HepG2 (cell line): ENCODE results near the gene H6PD. TPM values are rescaled to one million over a fixed set of nuclear protein-coding genes. Genes with fewer than 3 reads are reported as not detected.

Source experiments
- ATAC-seq: fragments of 200-7000 bp; cut with Tn5 transposase; 3 replicates; pipeline ENCODE4 v1.9.1; 2020; ENCODE audit warnings: mild to moderate bottlenecking, moderate library complexity
- BruUV-seq: library from RNA; stranded (reverse); fragments of 400-500 nt; replicated peaks from 2 replicates; lab custom pipeline; 2021; lab: Mats Ljungman, UMichigan
- CTCF ChIA-PET: fragments of 300-600 bp; formaldehyde crosslinking; extraction: SDS; loops from one replicate; lab custom pipeline; 2021; ENCODE audit warnings: low total read pairs, inconsistent platforms, low intra/inter-chr PET ratio; lab: Yijun Ruan, JAX
- POLR2A ChIA-PET: fragments of 350-600 bp; sonication (Branson Sonifier 250); formaldehyde crosslinking; loops from one replicate; lab custom pipeline; 2020; ENCODE audit warnings: antibody characterized with exemption, inconsistent platforms; lab: Yijun Ruan, JAX
- DNase-seq: peaks from one replicate; pipeline ENCODE4 v3.0.0-alpha.2; 2015; ENCODE audit warnings: low spot score
- FAIRE-seq: peaks from 3 replicates; lab custom pipeline; 2011; peaks lifted over from hg19 to GRCh38; lab: Jason Lieb, UNC
- H2AFZ ChIP-seq: one replicate; pipeline ENCODE4 v1.6.1; 2011; ENCODE audit warnings: low read length, inconsistent platforms
- H3K27ac ChIP-seq: fragments of 300-600 bp; 3 replicates; pipeline ENCODE4 v1.8.0; 2011; ENCODE audit warnings: mixed run types, mild to moderate bottlenecking, mixed read lengths, low read length, inconsistent platforms; ENCODE audit not compliant: insufficient read depth; ENCODE audit errors: extremely low read length
- H3K27me3 ChIP-seq, 2 experiments: fragments of 200-600 bp in 1 of 2; 2 replicates in 1 of 2; 3 replicates in 1 of 2; pipeline versions ENCODE4 v1.6.0 to v1.8.0; 2011; ENCODE audit warnings: low read length in 2 of 2, mild to moderate bottlenecking in 2 of 2, moderate library complexity in 2 of 2, inconsistent platforms in 1 of 2; ENCODE audit not compliant: insufficient read depth in 2 of 2, control insufficient read depth in 1 of 2
- H3K36me3 ChIP-seq, 2 experiments: fragments of 200-600 bp in 1 of 2; replicated peaks in 1 of 2; 2 replicates in 1 of 2; 3 replicates in 1 of 2; pipeline versions ENCODE4 v1.5.1 to v1.8.0; 2011; ENCODE audit warnings: low read length in 2 of 2, inconsistent platforms in 1 of 2; ENCODE audit not compliant: insufficient read depth in 2 of 2, control insufficient read depth in 1 of 2
- H3K4me1 ChIP-seq: 2 replicates; pipeline ENCODE4 v1.5.1; 2012; ENCODE audit warnings: low read length, inconsistent platforms; ENCODE audit not compliant: insufficient read depth
- H3K4me2 ChIP-seq: 2 replicates; pipeline ENCODE4 v1.6.0; 2011; ENCODE audit warnings: low read depth, low read length, inconsistent platforms
- H3K4me3 ChIP-seq, 3 experiments: fragments of 200-600 bp in 1 of 3; sonication (generic), shearing (Covaris generic) in 1 of 3; replicated peaks in 1 of 3; 2 replicates each; pipeline ENCODE4 v1.5.1; 2011 to 2016; ENCODE audit warnings: low read length in 3 of 3, inconsistent platforms in 2 of 3, low read depth in 2 of 3, mild to moderate bottlenecking in 2 of 3, control low read depth in 1 of 3, mixed read lengths in 1 of 3; ENCODE audit not compliant: insufficient read depth in 1 of 3
- H3K79me2 ChIP-seq: one replicate; pipeline ENCODE4 v1.6.1; 2011; ENCODE audit warnings: low read length, inconsistent platforms; ENCODE audit not compliant: insufficient read depth
- H3K9ac ChIP-seq: 2 replicates; pipeline ENCODE4 v1.6.0; 2011; ENCODE audit warnings: mild to moderate bottlenecking, low read depth, low read length, inconsistent platforms; ENCODE audit not compliant: insufficient read depth
- H3K9me3 ChIP-seq: 2 replicates; pipeline ENCODE4 v1.5.1; 2012; ENCODE audit warnings: mild to moderate bottlenecking, low read length
- H4K20me1 ChIP-seq: 2 replicates; pipeline ENCODE4 v1.6.0; 2011; ENCODE audit warnings: inconsistent platforms, mild to moderate bottlenecking, low read length, moderate library complexity; ENCODE audit not compliant: insufficient read depth
- ASH2L ChIP-seq: fragments of 300-600, 200-600 bp; sonication (generic); IDR thresholded peaks from 2 replicates; pipeline ENCODE4 v1.7.0; 2017; ENCODE audit warnings: low read depth, mild to moderate bottlenecking, moderate library complexity, mixed read lengths, low read length; ENCODE audit not compliant: insufficient read length
- CHCHD3 ChIP-seq: sonication (generic); formaldehyde crosslinking; IDR thresholded peaks from 2 replicates; pipeline ENCODE4 v1.8.0; 2022; ENCODE audit warnings: mild to moderate bottlenecking, missing genetic modification reagents, moderate library complexity
- GTF3A ChIP-seq: sonication (generic); formaldehyde crosslinking; conservative IDR thresholded peaks from 2 replicates; pipeline ENCODE4 v1.4.0; 2020; ENCODE audit warnings: mild to moderate bottlenecking, missing genetic modification reagents
- LCORL ChIP-seq, 2 experiments: fragments of 450-650 bp in 1 of 2; sonication (generic) in 1 of 2; formaldehyde crosslinking in 1 of 2; IDR thresholded peaks; 2 replicates each; pipeline versions ENCODE4 v1.5.0 to v1.6.1; 2017 to 2020; ENCODE audit warnings: antibody characterized with exemption in 1 of 2, missing genetic modification reagents in 1 of 2
- MEIS1 ChIP-seq: sonication (generic); formaldehyde crosslinking; IDR thresholded peaks from 2 replicates; pipeline ENCODE4 v1.9.0; 2021; ENCODE audit warnings: mild to moderate bottlenecking, missing genetic modification reagents, moderate library complexity, borderline replicate concordance
- NR3C1 ChIP-seq: sonication (generic); formaldehyde crosslinking; IDR thresholded peaks from 2 replicates; pipeline ENCODE4 v1.4.0; 2020; ENCODE audit warnings: missing genetic modification reagents
- REXO4 ChIP-seq: sonication (generic); formaldehyde crosslinking; IDR thresholded peaks from 2 replicates; pipeline ENCODE4 v1.8.0; 2022; ENCODE audit warnings: missing genetic modification reagents, mild to moderate bottlenecking, borderline replicate concordance
- SMAD1 ChIP-seq: sonication (generic); formaldehyde crosslinking; IDR thresholded peaks from 2 replicates; pipeline ENCODE4 v1.4.0; 2020; ENCODE audit warnings: missing genetic modification reagents, low read depth, mild to moderate bottlenecking, borderline replicate concordance
- SPEN ChIP-seq: sonication (generic); formaldehyde crosslinking; IDR thresholded peaks from 2 replicates; pipeline ENCODE4 v1.5.1; 2020; ENCODE audit warnings: low read depth, mild to moderate bottlenecking, missing genetic modification reagents
- TRIM24 ChIP-seq: sonication (generic); formaldehyde crosslinking; IDR thresholded peaks from 2 replicates; pipeline ENCODE4 v1.8.0; 2022; ENCODE audit warnings: mild to moderate bottlenecking, missing genetic modification reagents
- ZNF30 ChIP-seq: sonication (generic); formaldehyde crosslinking; IDR thresholded peaks from 2 replicates; pipeline ENCODE4 v1.5.0; 2020; ENCODE audit warnings: mild to moderate bottlenecking, missing genetic modification reagents
- ZNF563 ChIP-seq: sonication (generic); formaldehyde crosslinking; IDR thresholded peaks from 2 replicates; pipeline ENCODE4 v1.8.0; 2022; ENCODE audit warnings: mild to moderate bottlenecking, moderate library complexity, missing genetic modification reagents
- ZNF670 ChIP-seq: sonication (generic); formaldehyde crosslinking; IDR thresholded peaks from 2 replicates; pipeline ENCODE4 v1.8.0; 2022; ENCODE audit warnings: mild to moderate bottlenecking, missing genetic modification reagents, borderline replicate concordance
- WGBS: methylation state at CpG from one replicate; pipeline ENCODE4 v1.1.6; 2017; ENCODE audit warnings: low lambda C conversion rate; 5-methylcytosine and 5-hydroxymethylcytosine counted together
- in situ Hi-C: cut with HindIII; loops from 2 replicates; pipeline ENCODE4 v1.10.0; 2017; ENCODE audit warnings: low pct_unique_long_range_greater_than_20kb; ENCODE audit not compliant: extremely low pct_ligation_motif_present
- intact Hi-C: fragments of 100-400 bp; cut with micrococcal nuclease; formaldehyde crosslinking; loops from one replicate; pipeline ENCODE4 v1.10.0; 2022; ENCODE audit not compliant: unreplicated experiment
- polyA plus RNA-seq, 8 experiments: library from polyadenylated mRNA; depleted of rRNA in 3 of 8; stranded (reverse) in 7 of 8; unstranded in 1 of 8; fragments of >200 nt; fragmentation: Illumina TruSeq in 4 of 8; extraction: Trizol in 4 of 8; gene quantifications; 2 replicates each; pipeline versions ENCODE4 v1.2.1 to v1.2.3, GENCODE V29; 2011 to 2016; ENCODE audit warnings: low read depth in 4 of 8, missing spikeins in 1 of 8, mixed read lengths in 1 of 8; ENCODE audit not compliant: insufficient read depth in 1 of 8
- total RNA-seq, 5 experiments: library from RNA; depleted of rRNA; stranded (reverse); fragments of >200 nt; fragmentation: Illumina TruSeq; extraction: Trizol; gene quantifications; 2 replicates each; pipeline ENCODE4 v1.2.3, GENCODE V29; 2016; ENCODE audit warnings: low read depth in 1 of 5
- TF ChIP-seq, protein P1 (sequence below): sonication (generic); formaldehyde crosslinking; IDR thresholded peaks from 2 replicates; pipeline ENCODE4 v1.4.0; 2020; ENCODE audit warnings: mild to moderate bottlenecking, missing genetic modification reagents, borderline replicate concordance
- TF ChIP-seq, protein P2 (sequence below): sonication (generic); formaldehyde crosslinking; IDR thresholded peaks from 2 replicates; pipeline ENCODE4 v1.5.0; 2020; ENCODE audit warnings: missing genetic modification reagents

H6PD gene
- total and polyA plus RNA-seq, 2 of the 13 experiments (the other 11 are each of a cell fraction or from before 2014, with no cell fraction given) = 9.3 to 14.1 TPM

DNA sequence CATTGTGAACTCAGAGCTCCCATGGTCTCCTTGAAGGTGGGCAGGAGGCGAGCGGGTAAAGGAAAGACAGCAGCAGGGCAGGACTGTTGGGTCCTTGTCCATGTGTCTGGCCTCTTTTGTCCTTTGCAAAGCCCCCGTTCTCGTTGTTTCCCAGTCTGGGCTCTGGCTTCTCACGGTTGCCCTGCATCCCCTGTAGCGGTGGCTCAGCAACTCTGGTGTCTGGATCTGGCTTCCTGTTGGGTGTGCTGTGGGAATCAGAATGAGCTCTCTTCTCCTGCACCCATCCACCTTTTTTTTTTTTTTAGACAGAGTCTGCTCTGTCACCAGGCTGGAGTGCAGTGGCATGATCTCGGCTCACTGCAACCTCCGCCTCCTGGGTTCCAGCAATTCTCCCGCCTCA is 11.1 kb downstream of the H6PD start:
- no TSS peak for BruUV-seq
- no peak for DNase-seq
- POLR2A ChIA-PET = interaction anchor here (3.1 kb wide), 1 partner anchor 11 kb away, joined by 37 read pairs; the partner anchor contains the start of gene H6PD
- Histone ChIP-seq H3K27ac (no peak overlapping the region), H3K36me3 (no peaks in the 10 kb centered on the region), H3K79me2 (no peaks in the 10 kb centered on the region), H3K4me1 (peaks cover 68% of the 10 kb centered on the region), H3K4me3 (no peak overlapping the region), H4K20me1 (no peaks in the 10 kb centered on the region), H2AFZ (no peak overlapping the region), H3K9ac (no peak overlapping the region), H3K9me3 (no peaks in the 10 kb centered on the region), H3K27me3 (no peaks in the 10 kb centered on the region), H3K4me2 (no peak overlapping the region)
- in situ Hi-C loops (loop anchor here (5.0 kb wide), 1 partner anchor 133 kb away; no protein-coding TSS in a partner anchor), intact Hi-C loops (no loop called here)
- FAIRE-seq = no peak
- 100% methylated on average over 9 of the region's 9 CpGs for WGBS
- CTCF ChIA-PET = no interaction called here
- TF ChIP-seq, protein P1, sequence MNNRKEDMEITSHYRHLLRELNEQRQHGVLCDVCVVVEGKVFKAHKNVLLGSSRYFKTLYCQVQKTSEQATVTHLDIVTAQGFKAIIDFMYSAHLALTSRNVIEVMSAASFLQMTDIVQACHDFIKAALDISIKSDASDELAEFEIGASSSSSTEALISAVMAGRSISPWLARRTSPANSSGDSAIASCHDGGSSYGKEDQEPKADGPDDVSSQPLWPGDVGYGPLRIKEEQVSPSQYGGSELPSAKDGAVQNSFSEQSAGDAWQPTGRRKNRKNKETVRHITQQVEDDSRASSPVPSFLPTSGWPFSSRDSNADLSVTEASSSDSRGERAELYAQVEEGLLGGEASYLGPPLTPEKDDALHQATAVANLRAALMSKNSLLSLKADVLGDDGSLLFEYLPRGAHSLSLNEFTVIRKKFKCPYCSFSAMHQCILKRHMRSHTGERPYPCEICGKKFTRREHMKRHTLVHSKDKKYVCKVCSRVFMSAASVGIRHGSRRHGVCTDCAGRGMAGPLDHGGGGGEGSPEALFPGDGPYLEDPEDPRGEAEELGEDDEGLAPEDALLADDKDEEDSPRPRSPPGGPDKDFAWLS (CRISPR knock-in tag) = no peak
- no peak for TF ChIP-seq ZNF563
- no peak for TF ChIP-seq NR3C1
- TF ChIP-seq CHCHD3 (CRISPR knock-in tag) = no peak
- no peak for TF ChIP-seq SMAD1 (CRISPR knock-in tag)
- TF ChIP-seq, protein P2, sequence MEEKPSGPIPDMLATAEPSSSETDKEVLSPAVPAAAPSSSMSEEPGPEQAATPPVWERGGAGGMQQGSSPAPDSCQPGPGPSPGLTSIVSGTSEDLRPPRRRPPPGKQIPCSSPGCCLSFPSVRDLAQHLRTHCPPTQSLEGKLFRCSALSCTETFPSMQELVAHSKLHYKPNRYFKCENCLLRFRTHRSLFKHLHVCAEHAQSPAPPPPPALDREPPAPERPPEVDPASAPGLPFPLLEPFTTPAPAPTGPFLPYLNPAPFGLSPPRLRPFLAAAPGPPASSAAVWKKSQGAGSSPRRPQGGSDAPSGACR (CRISPR knock-in tag) = no peak
- no peak for TF ChIP-seq ZNF670 (CRISPR knock-in tag)
- no peak for TF ChIP-seq LCORL (IDR thresholded peaks at IDR 0.05)
- TF ChIP-seq LCORL (CRISPR knock-in tag; IDR thresholded peaks at IDR 0.05) = no peak
- TF ChIP-seq ZNF30 (CRISPR knock-in tag) = no peak
- TF ChIP-seq ASH2L = no peak
- no peak for TF ChIP-seq REXO4 (CRISPR knock-in tag)
- no peak for TF ChIP-seq TRIM24
- no peak for TF ChIP-seq SPEN
- TF ChIP-seq GTF3A (CRISPR knock-in tag) = no peak
- TF ChIP-seq MEIS1 (CRISPR knock-in tag) = no peak
- no peak for ATAC-seq
